UCSD-AML1 (cell line): ENCODE measurements around the gene CRYBG1.
"Not testable (repeated sequence)": the region's sequence is repeated elsewhere in the genome, so short reads cannot be mapped to it uniquely, and the experiment has no call there.

Experiments
- DNase-seq: peaks from one replicate; lab custom pipeline; 2025; ENCODE audit not compliant: unreplicated experiment; lab: John Stamatoyannopoulos, UW

Gene CRYBG1

GRCh38 chr6:106496823-106497222 is 136.3 kb downstream of the CRYBG1 start:
- no peak for DNase-seq

GRCh38 chr6:106501960-106502371 is 141.4 kb downstream of the CRYBG1 start:
- no peak for DNase-seq

GRCh38 chr6:106502559-106502958 is 142.0 kb downstream of the CRYBG1 start:
- no peak for DNase-seq

GRCh38 chr6:106508277-106508676 is 147.8 kb downstream of the CRYBG1 start:
- DNase-seq, result no peak

- DNase-seq, result no peak
These were observed 148.3 kb downstream of the CRYBG1 start for GRCh38 chr6:106508834-106509233.

GRCh38 chr6:106509420-106510089 is 149.0 kb downstream of the CRYBG1 start:
- no peak for DNase-seq

- peak; percentile 41 for DNase-seq
These were observed 149.8 kb downstream of the CRYBG1 start for GRCh38 chr6:106510090-106510970.

GRCh38 chr6:106511288-106512047 is 151.0 kb downstream of the CRYBG1 start:
- DNase-seq, result no peak

GRCh38 chr6:106512048-106512967 is 151.8 kb downstream of the CRYBG1 start:
- DNase-seq, result no peak

GRCh38 chr6:106512968-106513574 is 152.6 kb downstream of the CRYBG1 start:
- no peak for DNase-seq

GRCh38 chr6:106513808-106514582 is 153.5 kb downstream of the CRYBG1 start:
- no peak for DNase-seq

- no peak for DNase-seq
These were observed 154.0 kb downstream of the CRYBG1 start for GRCh38 chr6:106514583-106514885.

GRCh38 chr6:106515582-106515981 is 155.1 kb downstream of the CRYBG1 start:
- not testable (repeated sequence) for DNase-seq

GRCh38 chr6:106516616-106517015 is 156.1 kb downstream of the CRYBG1 start:
- DNase-seq, result no peak

- DNase-seq, result no peak
These were observed 157.2 kb downstream of the CRYBG1 start for GRCh38 chr6:106517706-106518105.

GRCh38 chr6:106518748-106519147 is 158.2 kb downstream of the CRYBG1 start:
- DNase-seq, result no peak

- peak; percentile 66 for DNase-seq
These were observed 159.2 kb downstream of the CRYBG1 start for GRCh38 chr6:106519460-106520394.

- DNase-seq, result no peak
These were observed 160.3 kb downstream of the CRYBG1 start for GRCh38 chr6:106520711-106521401.
